GM18526 (cell line): ENCODE results near the gene HNRNPAB.
A peak's percentile ranks its signal among the peaks of the same experiment; 100 is the strongest.

Source experiments
- POLR2A ChIP-seq: IDR thresholded peaks from 3 replicates; pipeline ENCODE4 v1.6.1; 2011; ENCODE audit not compliant: insufficient read length; ENCODE audit errors: extremely low read depth

HNRNPAB gene

DNA sequence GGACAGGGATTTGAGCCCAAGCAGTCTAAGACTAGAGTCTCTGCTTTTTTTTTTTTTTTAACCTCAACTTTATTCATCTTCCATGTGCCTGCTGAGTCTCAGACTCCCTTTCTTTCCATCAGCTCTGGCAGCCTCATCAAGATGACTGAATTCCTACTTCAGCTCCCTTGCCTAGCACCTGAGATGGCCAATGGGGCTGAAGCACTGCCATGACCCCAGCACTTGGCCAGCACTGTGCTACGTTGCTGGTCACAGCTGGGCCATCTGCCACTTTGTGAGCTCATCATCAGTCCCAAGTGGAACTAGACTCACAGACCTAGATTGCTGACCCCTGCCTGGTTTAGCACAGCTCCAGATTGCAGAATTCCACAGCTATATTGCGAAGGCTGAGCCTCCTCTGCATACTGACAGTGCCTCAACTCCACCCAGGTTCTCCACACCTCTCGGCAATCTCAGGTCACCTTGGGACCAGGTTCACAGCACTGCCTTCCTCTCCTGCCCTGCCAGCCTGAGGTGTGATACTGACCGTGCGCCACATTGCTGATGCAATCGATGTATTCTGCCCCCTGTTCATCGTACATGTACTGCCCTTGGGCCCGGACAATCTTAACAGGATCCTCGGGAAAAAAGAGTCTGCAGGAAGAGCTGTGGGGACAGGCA lies 26.7 kb downstream of the HNRNPAB start:
- no peak for TF ChIP-seq POLR2A

DNA sequence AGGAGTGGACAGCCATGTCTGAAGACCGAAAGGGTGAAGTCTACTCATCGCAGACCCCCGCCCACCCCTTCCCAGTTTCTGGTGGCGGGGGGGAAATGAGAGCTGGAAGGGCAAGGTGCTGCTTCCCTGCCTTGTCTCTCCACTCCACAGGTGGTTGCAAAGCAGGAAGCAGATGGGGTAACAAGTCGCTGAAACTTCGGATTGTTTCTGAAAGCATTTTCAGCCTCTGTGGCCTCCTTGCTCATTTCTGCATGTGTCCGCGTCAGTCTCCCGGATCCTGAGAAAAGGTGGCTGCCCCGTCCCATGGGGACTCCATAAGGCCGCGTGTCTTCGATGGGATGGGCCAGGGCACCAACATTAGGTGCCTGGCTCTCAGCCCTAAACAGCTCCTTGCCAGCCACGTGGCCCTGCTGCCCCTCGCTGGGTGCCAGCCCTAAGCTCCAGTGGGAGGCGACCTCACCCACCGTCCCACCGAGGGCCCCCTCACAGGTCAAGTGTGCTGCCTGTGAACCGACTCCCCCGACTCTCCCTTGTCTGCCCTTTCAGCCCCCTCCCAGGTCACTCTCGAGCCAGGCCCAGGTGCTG lies 27.3 kb downstream of the HNRNPAB start:
- no peak for TF ChIP-seq POLR2A

DNA sequence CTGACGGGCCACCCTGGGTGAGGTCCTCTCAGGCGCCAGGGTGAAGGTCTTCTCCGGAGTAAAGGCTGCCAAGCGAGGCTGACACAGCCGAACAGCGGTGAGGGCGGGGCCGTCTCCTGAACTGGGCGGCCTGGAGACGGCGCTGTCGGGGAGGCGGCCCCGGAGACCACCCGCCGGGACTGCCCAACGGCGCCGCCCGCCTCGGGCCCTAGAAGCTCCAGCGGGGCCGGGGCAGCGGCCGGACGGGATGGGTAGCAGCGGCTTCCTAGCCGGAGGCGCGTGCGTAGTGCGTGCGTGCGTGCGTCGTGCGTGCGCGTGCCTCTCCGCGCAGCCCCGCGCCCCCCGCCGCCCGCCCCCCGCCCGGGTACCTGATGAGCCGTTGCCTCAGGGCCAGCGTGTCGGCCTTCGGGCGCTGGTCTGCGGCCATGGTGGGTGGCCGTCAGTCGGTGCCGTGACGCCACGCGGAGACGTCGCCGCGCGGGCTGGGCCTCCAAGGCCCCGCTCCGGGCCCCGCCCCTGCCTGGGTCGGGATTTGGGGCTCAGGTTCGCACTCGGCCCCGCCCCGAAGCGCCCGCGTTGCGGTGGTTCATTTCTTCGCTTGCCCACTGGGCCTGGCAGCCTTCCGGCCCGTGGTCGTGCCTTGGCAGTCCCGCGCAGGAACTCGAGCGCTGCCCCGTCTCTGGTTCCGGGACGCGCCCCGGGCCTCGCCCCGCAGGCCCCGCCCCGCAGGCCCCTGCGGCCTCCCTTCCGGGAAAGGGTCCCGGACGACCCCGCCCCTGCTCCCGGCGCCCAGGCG lies 28.0 kb downstream of the HNRNPAB start, which contains the start of gene PHYKPL:
PHYKPL (minus strand) TSS at position 679 of the 796 bp plus-strand sequence; CDS start at position 427, 252 bp downstream.
- TF ChIP-seq POLR2A = peak; percentile 64

DNA sequence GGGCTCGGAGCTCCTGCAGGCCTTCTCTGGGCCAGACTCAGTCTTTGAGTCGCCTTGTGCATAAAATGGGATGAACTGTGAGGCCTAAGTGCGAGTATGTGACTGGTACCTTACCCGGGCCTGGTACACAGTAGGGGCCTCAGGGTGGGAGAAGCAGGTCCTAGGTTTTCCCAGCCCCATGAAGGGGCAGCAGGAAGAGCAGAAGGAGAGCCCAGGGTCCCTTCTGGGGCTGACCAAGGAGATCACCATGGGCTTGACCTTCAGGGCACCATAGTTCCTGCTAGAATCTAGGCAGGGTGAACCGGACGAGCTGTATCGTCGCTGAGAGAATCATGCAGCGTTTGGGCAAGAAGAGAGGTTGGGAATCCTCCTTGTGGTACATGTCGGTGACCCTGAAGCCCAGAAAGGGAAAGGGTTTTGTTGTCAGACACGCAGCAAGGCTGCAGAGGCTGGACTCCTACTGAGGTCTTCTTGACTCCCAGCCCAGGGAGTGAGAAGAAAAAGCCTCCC lies 28.6 kb downstream of the HNRNPAB start:
- TF ChIP-seq POLR2A = no peak

DNA sequence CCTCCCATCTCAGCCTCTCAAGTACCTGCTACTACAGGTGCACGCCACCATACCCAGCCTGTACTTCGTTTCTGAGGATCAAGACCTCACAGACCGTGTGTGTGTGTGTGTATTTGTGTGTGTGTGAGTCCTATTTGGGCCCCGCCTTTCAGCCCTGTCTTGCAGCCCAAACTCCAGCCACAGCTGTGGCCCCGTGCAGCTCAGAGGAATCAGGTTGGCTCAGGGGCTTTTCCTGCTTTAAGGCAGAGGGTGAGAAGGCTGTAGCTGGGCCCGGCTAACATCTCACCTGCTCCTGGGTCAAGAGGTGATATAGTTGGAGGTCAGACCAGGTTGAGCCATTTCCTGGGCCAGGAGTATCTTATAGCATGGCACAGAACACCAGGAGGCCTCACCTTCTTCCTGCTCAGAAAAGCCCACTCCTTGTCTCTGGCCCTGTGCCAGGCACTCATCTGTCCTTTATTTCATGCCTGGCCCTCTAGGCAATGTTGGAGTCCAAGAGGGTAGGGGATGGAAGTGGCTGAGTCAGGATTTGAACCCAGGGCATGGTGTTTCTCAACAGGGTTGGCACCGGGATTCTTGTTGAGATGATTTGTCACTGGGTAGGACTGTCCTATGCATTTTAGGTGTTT lies 29.9 kb downstream of the HNRNPAB start:
- TF ChIP-seq POLR2A = no peak

DNA sequence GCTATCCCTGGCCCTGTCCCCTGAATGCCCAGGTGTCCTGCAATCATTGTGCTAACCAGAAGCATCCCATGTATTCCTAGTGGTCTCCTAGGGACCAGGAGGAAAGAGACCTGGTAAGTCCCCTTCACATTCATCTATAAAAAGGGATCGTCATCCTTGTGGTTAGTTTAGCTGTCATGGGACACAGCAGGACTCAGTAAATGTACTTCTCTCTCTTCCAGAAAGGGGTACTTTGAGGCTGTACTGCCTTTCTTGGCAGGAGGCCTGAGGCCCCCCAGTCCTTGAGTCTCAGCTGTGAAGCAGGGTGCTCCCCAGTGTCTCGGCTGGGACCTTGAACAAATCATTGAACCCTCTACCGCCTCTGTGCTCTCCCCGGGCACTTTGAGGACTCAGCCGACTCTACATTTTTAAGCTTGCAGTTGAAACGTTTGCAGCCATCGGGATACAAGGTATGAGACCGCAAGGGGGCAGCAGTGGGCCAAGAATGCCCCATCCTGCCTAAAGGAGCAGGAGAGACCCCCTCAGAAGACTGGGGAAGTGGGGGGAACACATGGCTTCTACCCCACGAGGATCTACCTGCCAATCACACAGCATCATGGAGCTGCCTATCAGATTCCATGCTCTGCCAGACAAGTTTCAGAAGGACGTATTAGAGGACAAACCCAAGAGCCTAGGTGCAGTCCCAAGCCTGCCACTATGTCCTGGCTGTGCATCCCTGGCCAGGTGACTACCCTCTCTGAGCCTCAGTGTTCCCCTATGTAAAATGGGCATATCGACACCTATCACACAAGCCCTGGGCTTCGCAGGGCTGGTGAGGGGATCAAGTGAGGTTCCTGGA lies 30.6 kb downstream of the HNRNPAB start:
- no peak for TF ChIP-seq POLR2A

DNA sequence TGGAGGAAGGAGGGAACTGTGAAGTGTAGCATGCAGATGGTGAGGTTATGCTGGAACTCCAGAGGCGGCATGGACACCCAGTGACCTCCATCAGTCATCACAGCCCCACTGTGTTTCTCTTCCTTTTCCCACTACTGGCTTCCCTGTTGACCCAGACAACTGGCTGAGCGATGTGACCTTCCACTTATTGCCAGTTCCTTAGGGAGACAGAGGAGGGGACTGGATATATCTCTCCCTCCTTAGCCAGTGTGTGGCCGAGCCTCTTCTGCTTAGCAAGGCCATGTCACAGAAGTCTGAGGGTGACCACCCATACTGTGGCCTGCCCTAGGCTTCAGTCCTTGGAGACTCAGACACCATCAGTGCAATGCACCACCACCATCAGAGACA lies 31.2 kb downstream of the HNRNPAB start:
- TF ChIP-seq POLR2A = no peak

DNA sequence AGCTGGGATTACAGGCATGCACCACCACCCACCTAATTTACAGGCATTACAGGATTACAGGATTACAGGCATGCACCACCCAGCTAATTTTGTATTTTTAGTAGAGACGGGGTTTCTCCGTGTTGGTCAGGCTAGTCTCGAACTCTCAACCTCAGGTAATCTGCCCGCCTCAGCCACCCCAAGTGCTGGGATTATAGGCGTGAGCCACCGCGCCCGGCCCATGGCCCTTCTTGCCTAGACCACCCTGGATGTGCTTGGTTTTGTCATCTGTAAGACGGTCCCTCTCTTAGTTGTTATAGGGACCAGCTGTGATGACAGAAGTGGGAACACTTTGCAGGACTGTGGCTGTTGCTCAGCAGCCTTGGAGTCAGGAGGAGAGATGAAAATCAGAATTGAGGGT lies 31.8 kb downstream of the HNRNPAB start:
- no peak for TF ChIP-seq POLR2A

DNA sequence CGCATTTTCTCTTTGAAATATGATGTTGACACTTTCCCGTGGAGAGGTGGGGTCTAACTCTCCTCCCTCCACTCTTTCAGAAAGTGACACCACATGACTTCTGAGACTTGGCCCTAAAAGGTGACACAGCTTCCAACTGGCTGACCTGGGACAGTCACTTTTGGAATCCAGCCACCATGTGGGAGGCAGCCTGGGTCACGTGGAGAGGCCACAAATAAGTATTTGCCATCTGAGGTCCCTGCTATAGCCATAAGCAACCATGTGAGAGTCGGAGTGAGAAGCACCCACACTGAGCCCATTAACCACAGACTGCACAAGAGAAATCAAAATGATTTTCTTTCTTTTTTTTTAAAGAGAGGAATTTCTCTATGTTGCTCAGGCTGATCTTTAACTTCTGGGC lies 32.3 kb downstream of the HNRNPAB start:
- TF ChIP-seq POLR2A = no peak

DNA sequence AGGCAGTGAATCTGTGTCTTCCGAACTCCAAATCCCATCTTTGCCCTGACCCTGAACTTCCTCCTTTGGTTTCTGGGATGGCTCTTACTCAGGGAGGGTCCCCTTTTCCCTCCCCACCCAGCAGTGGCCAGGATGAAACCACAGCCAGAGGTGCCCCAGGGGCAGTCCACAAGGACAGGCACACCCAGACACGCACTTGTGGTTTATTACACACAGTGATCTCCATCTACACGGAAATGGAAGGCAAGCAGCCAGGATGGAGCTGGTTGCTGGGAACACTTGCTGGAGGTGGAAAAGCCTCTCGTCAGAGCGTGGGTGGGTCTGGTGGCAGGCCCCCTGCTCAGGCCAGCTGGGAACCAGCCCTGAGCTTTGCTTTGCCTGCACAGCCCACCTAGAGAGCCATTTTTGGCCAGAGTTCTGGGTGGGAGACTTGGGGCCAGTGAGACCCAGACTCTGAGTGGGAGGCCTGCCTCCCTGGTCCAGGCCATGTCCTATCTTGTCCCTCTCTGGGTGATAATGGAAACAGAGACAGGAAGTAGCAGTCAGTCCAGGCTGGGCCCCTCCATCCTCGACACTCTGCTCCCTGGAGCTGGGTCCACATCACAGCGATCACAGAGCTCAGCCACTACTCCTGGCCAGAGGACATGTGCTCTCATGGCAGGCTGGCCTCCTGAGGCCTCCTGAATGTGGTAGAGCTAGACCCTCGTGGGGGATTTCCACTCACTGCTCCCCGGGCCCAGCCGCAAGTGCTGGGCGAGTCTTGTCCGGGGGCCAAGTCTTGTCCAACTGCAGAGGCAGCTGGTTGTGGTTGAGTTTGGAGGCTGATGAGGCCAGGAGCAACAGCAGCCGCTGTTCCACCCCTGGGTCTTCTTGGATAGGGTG lies 33.3 kb downstream of the HNRNPAB start:
- TF ChIP-seq POLR2A = no peak

DNA sequence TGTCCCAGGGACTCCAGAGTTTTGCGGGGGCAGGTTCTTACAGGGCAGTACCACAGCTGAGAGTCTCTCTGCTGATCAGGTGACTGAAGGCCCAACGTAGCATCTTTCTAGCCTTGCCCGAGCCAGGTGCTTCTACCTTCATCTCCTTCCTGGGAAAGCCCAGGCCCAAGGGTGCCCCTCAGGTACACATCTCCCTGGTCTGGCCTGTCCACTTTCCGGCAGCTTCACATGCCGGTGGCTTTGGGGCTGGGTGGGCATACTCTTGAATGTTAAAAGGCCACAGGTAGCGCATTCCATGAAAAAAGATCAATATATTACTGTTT lies 33.9 kb downstream of the HNRNPAB start:
- no peak for TF ChIP-seq POLR2A

DNA sequence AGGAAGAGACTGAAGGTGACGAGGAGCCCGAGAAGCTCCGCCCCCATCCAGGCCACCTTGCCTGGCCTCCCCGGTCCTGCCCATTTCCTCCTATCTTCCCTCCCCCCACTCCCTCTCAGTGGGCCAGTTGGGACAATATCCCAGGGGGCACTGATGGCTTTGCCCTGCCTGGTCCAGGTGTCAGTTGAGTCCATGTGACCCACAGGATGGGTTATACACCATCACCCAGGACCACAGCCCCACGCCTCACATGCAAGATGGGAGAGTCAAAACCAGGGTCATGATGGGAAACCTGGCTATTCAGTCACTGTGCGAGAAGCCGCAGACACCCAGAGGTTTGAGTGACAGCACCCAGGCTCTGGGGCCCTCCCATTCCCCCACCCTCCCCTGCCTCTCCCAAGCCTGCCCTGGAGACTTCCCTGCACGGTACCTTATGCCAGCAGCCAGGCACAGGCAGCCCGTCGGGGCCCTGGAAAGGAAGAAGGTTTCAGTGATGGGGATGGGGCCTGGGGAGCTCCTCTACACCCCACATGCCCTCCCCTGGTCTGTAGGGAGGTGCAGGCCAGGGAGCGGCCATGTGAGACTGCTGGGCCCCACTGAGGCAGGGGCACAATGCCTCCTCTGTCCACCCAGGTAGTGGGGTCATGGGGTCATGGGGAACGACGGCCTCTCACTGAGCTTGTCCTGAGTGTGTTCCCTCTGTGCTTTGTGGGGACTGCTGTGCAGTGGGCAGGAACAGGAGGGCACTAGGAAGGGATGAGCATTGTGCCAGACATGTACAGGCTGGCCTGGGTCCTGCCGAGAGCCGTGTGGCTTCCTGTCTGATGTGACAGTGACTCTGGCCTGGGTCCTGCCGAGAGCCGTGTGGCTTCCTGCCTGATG lies 34.6 kb downstream of the HNRNPAB start:
- no peak for TF ChIP-seq POLR2A

DNA sequence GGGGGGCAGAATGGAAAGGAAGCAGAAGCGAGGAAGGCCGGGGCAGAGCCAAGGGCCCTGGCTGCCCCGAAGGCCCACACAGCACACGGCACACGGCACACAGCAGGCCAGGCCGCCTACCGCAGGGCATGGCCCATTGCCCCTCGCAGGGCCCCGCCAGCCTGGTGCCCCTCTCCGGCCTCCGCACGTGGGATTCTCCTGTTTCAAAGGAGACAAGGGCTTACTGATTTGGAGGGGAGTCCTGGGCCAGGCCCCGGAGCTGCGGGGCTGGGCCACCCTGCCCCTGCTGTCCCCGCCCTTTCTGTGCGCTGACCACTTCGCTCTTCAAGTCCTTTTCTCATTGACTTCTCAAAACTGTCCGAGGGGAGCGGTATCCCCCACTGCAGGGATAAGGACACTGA lies 36.0 kb downstream of the HNRNPAB start:
- no peak for TF ChIP-seq POLR2A
